ENCODE measurements around the gene UBE2L5. TPM values are rescaled to one million over a fixed set of nuclear protein-coding genes. Genes with fewer than 3 reads are reported as not detected.

UBE2L5 gene
- total RNA-seq, 1 donor from 2014 or later, result not detected

- no peak for DNase-seq (ENCODE audit: low read depth, low spot score)
Observed at GRCh38 chr13:30466841-30467252, 44.6 kb downstream of the UBE2L5 start.

DNA sequence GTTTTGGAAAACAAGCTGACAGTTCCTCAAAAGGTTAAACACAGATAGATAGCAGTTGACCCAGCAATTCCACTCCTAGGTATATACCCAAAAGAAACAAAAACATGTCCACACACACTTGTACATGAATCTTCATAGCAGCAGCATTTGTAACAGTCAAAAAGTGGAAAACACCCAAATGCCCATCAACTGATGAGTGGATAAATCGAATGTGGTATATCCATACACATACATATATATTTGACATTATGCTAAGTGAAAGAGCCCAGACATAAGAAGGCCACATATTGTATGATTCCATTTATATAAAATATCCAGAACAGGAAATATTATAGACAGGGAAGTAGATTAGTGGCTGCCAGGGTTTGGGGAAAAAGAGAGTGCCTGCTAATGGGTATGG, 51.4 kb downstream of the UBE2L5 start:
- no peak for DNase-seq (ENCODE audit: low read depth, low spot score)

- no peak for DNase-seq (ENCODE audit: low read depth, low spot score)
Observed at GRCh38 chr13:30477346-30478195, 55.3 kb downstream of the UBE2L5 start.

Other genes starting within 250 kb of the UBE2L5 start
- 17.9 and 23.7 TPM in 2 replicates for gene KATNAL1, start 114.9 kb upstream of the UBE2L5 start, total RNA-seq
- 453 and 574 TPM in 2 replicates for gene HMGB1, start 43.4 kb downstream of the UBE2L5 start, total RNA-seq
- 14.2 and 26.2 TPM in 2 replicates for gene USPL1, start 195.4 kb downstream of the UBE2L5 start, total RNA-seq